HepG2 (cell line): ENCODE results near the gene BICDL2. TPM values are rescaled to one million over a fixed set of nuclear protein-coding genes. Genes with fewer than 3 reads are reported as not detected.

Experiments used
- ARID4A ChIP-seq: sonication (generic); formaldehyde crosslinking; IDR thresholded peaks from 2 replicates; pipeline ENCODE4 v1.5.0; 2020; ENCODE audit warnings: mild to moderate bottlenecking, missing genetic modification reagents, borderline replicate concordance
- CTCF ChIP-seq: sonication (generic); formaldehyde crosslinking; IDR thresholded peaks from 2 replicates; pipeline ENCODE4 v1.5.0; 2020; ENCODE audit warnings: mild to moderate bottlenecking, missing genetic modification reagents, moderate library complexity
- E2F1 ChIP-seq: sonication (generic); formaldehyde crosslinking; IDR thresholded peaks from 2 replicates; pipeline ENCODE4 v1.5.0; 2020; ENCODE audit warnings: missing genetic modification reagents
- ETV5 ChIP-seq: IDR thresholded peaks from 2 replicates; pipeline ENCODE4 v1.6.1; 2018; ENCODE audit warnings: missing biosample characterization, missing genetic modification reagents, inconsistent platforms, borderline replicate concordance
- MAF1 ChIP-seq: sonication (generic); formaldehyde crosslinking; IDR thresholded peaks from 2 replicates; pipeline ENCODE4 v1.5.0; 2020; ENCODE audit warnings: missing genetic modification reagents, borderline replicate concordance
- MLX ChIP-seq: IDR thresholded peaks from 2 replicates; pipeline ENCODE4 v1.6.1; 2016
- PATZ1 ChIP-seq: sonication (generic); formaldehyde crosslinking; IDR thresholded peaks from 2 replicates; pipeline ENCODE4 v1.4.0; 2020; ENCODE audit warnings: missing genetic modification reagents
- PRDM4 ChIP-seq: sonication (generic); formaldehyde crosslinking; IDR thresholded peaks from 2 replicates; pipeline ENCODE4 v1.9.0; 2021; ENCODE audit warnings: missing genetic modification reagents, borderline replicate concordance
- RAD21 ChIP-seq: fragments of 450-650 bp; formaldehyde crosslinking; IDR thresholded peaks from 2 replicates; pipeline ENCODE4 v1.5.0; 2020; ENCODE audit warnings: mild to moderate bottlenecking
- SPEN ChIP-seq: sonication (generic); formaldehyde crosslinking; IDR thresholded peaks from 2 replicates; pipeline ENCODE4 v1.5.1; 2020; ENCODE audit warnings: low read depth, mild to moderate bottlenecking, missing genetic modification reagents
- YEATS2 ChIP-seq: sonication (generic); formaldehyde crosslinking; IDR thresholded peaks from 2 replicates; pipeline ENCODE4 v1.4.0; 2020; ENCODE audit warnings: missing genetic modification reagents, borderline replicate concordance
- ZFY ChIP-seq: sonication (generic); formaldehyde crosslinking; IDR thresholded peaks from 2 replicates; pipeline ENCODE4 v1.4.0; 2020; ENCODE audit warnings: missing genetic modification reagents
- ZNF274 ChIP-seq: sonication (generic); formaldehyde crosslinking; IDR thresholded peaks from 2 replicates; pipeline ENCODE4 v1.5.1; 2020; ENCODE audit warnings: mild to moderate bottlenecking, missing genetic modification reagents
- ZNF614 ChIP-seq: IDR thresholded peaks from 2 replicates; pipeline ENCODE4 v1.6.1; 2018; ENCODE audit warnings: missing biosample characterization, missing genetic modification reagents, inconsistent platforms, borderline replicate concordance
- polyA plus RNA-seq, 8 experiments: library from polyadenylated mRNA; depleted of rRNA in 3 of 8; stranded (reverse) in 7 of 8; unstranded in 1 of 8; fragments of >200 nt; fragmentation: Illumina TruSeq in 4 of 8; extraction: Trizol in 4 of 8; gene quantifications; 2 replicates each; pipeline versions ENCODE4 v1.2.1 to v1.2.3, GENCODE V29; 2011 to 2016; ENCODE audit warnings: low read depth in 4 of 8, missing spikeins in 1 of 8, mixed read lengths in 1 of 8; ENCODE audit not compliant: insufficient read depth in 1 of 8
- total RNA-seq, 5 experiments: library from RNA; depleted of rRNA; stranded (reverse); fragments of >200 nt; fragmentation: Illumina TruSeq; extraction: Trizol; gene quantifications; 2 replicates each; pipeline ENCODE4 v1.2.3, GENCODE V29; 2016; ENCODE audit warnings: low read depth in 1 of 5

Gene BICDL2
- total and polyA plus RNA-seq, 2 of the 13 experiments (the other 11 are each of a cell fraction or from before 2014, with no cell fraction given): 0.12 TPM; not detected in 1

- TF ChIP-seq E2F1: peak; percentile 92
- peak; percentile 98 for TF ChIP-seq CTCF
- TF ChIP-seq MLX (CRISPR knock-in tag): peak; percentile 76
- peak; percentile 81; the same call in 1 of the 2 replicates for TF ChIP-seq ARID4A (CRISPR knock-in tag)
- TF ChIP-seq ZNF274: 0 out of 2 replicates have a peak, but pooled peaks have one; percentile 22
- no peak for TF ChIP-seq MAF1 (CRISPR knock-in tag)
- peak; percentile 58 for TF ChIP-seq SPEN (CRISPR knock-in tag)
- TF ChIP-seq ZFY (CRISPR knock-in tag): peak; percentile 51
- peak; percentile 35; the same call in 1 of the 2 replicates for TF ChIP-seq ETV5
- no peak for TF ChIP-seq PRDM4
- peak; percentile 50; the same call in 1 of the 2 replicates for TF ChIP-seq PATZ1 (CRISPR knock-in tag)
- TF ChIP-seq RAD21 (CRISPR knock-in tag): peak; percentile 96
- 0 out of 2 replicates have a peak, but pooled peaks have one; percentile 46 for TF ChIP-seq ZNF614 (CRISPR knock-in tag)
- peak; percentile 79; the same call in 1 of the 2 replicates for TF ChIP-seq YEATS2
Observed at GRCh38 chr16:3003582-3004270, 33.0 kb downstream of the BICDL2 start (continued).
